K562 (cell line): Measurements from ENCODE around the gene COL4A1. TPM values are rescaled to one million over a fixed set of nuclear protein-coding genes. Genes with fewer than 3 reads are reported as not detected.

Experiments used
- PCBP2 ChIP-seq: fragments of 200-400 bp; formaldehyde crosslinking; IDR thresholded peaks from 2 replicates; pipeline ENCODE4 v1.6.1; 2018; ENCODE audit warnings: low read length, low read depth, mild to moderate bottlenecking, moderate library complexity; ENCODE audit not compliant: poor library complexity, severe bottlenecking
- RFX7 ChIP-seq: fragments of 250-450 bp; sonication (Bioruptor Pico); IDR thresholded peaks from 2 replicates; pipeline ENCODE4 v1.5.1; 2021; ENCODE audit warnings: mild to moderate bottlenecking
- polyA plus RNA-seq, 8 experiments: library from polyadenylated mRNA; depleted of rRNA in 4 of 8; stranded (reverse) in 5 of 8; unstranded in 3 of 8; fragments of >200 nt; fragmentation: Nextera tagmentation in 2 of 8; fragmentation: Illumina TruSeq in 1 of 8; extraction: Ambion mirVana in 2 of 8; extraction: Trizol in 1 of 8; gene quantifications; 2 replicates each; pipeline versions ENCODE4 v1.2.1 to v1.2.3, GENCODE V29; 2011 to 2014; ENCODE audit warnings: inconsistent platforms in 1 of 8, missing spikeins in 1 of 8
- total RNA-seq, 7 experiments: library from RNA; depleted of rRNA in 6 of 7; stranded (reverse); fragments of >200 nt in 6 of 7; fragmentation: Illumina TruSeq in 2 of 7; extraction: Trizol in 2 of 7; gene quantifications; 2 replicates each; pipeline versions ENCODE4 v1.2.1 to v1.2.3, GENCODE V29; 2011 to 2021; ENCODE audit warnings: low replicate concordance in 1 of 7
- TF ChIP-seq, protein P1 (sequence below): fragments of 200-600 bp; sonication (generic); IDR thresholded peaks from one replicate; pipeline ENCODE4 v1.6.1; 2012; ENCODE audit warnings: mild to moderate bottlenecking, low read depth, low read length, inconsistent platforms

Gene COL4A1
- total and polyA plus RNA-seq, 9 of the 15 experiments (the other 6 are each of a cell fraction or from before 2014, with no cell fraction given) = 0.35 TPM; not detected in 8

DNA sequence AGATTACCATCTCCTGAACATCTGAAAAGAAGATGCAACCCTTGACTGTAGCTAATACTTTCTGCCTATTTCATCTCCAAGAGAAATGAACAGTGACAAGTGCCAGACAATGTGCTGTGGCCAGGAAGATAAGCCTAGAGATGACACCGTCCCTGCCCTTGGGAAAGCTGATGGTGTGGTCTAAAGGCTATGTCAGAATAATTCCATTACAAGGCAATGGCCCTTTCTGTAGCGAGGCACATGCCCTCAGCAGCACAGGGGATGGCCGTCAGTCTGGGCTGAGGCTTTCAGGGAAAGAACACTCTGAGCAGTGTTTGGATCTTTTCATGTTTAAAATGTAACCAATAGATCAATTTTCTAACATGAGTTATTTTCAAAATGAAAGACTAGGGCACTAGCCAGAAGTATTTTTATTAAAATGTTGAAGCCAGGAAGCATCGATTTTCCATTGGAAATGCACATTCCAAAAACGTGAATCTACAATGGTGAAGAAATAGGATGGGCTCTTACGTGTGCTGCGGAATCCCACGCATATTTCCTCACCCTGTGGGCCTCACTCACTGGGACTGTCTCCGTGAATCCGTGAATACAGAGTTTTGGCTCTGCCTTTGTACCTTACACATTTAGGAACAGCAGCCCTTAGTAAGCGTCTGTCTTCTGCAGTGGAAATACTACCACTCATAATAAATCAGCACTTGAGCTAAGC lies 22.0 kb downstream of the COL4A1 start (continued):
- TF ChIP-seq, protein P1, sequence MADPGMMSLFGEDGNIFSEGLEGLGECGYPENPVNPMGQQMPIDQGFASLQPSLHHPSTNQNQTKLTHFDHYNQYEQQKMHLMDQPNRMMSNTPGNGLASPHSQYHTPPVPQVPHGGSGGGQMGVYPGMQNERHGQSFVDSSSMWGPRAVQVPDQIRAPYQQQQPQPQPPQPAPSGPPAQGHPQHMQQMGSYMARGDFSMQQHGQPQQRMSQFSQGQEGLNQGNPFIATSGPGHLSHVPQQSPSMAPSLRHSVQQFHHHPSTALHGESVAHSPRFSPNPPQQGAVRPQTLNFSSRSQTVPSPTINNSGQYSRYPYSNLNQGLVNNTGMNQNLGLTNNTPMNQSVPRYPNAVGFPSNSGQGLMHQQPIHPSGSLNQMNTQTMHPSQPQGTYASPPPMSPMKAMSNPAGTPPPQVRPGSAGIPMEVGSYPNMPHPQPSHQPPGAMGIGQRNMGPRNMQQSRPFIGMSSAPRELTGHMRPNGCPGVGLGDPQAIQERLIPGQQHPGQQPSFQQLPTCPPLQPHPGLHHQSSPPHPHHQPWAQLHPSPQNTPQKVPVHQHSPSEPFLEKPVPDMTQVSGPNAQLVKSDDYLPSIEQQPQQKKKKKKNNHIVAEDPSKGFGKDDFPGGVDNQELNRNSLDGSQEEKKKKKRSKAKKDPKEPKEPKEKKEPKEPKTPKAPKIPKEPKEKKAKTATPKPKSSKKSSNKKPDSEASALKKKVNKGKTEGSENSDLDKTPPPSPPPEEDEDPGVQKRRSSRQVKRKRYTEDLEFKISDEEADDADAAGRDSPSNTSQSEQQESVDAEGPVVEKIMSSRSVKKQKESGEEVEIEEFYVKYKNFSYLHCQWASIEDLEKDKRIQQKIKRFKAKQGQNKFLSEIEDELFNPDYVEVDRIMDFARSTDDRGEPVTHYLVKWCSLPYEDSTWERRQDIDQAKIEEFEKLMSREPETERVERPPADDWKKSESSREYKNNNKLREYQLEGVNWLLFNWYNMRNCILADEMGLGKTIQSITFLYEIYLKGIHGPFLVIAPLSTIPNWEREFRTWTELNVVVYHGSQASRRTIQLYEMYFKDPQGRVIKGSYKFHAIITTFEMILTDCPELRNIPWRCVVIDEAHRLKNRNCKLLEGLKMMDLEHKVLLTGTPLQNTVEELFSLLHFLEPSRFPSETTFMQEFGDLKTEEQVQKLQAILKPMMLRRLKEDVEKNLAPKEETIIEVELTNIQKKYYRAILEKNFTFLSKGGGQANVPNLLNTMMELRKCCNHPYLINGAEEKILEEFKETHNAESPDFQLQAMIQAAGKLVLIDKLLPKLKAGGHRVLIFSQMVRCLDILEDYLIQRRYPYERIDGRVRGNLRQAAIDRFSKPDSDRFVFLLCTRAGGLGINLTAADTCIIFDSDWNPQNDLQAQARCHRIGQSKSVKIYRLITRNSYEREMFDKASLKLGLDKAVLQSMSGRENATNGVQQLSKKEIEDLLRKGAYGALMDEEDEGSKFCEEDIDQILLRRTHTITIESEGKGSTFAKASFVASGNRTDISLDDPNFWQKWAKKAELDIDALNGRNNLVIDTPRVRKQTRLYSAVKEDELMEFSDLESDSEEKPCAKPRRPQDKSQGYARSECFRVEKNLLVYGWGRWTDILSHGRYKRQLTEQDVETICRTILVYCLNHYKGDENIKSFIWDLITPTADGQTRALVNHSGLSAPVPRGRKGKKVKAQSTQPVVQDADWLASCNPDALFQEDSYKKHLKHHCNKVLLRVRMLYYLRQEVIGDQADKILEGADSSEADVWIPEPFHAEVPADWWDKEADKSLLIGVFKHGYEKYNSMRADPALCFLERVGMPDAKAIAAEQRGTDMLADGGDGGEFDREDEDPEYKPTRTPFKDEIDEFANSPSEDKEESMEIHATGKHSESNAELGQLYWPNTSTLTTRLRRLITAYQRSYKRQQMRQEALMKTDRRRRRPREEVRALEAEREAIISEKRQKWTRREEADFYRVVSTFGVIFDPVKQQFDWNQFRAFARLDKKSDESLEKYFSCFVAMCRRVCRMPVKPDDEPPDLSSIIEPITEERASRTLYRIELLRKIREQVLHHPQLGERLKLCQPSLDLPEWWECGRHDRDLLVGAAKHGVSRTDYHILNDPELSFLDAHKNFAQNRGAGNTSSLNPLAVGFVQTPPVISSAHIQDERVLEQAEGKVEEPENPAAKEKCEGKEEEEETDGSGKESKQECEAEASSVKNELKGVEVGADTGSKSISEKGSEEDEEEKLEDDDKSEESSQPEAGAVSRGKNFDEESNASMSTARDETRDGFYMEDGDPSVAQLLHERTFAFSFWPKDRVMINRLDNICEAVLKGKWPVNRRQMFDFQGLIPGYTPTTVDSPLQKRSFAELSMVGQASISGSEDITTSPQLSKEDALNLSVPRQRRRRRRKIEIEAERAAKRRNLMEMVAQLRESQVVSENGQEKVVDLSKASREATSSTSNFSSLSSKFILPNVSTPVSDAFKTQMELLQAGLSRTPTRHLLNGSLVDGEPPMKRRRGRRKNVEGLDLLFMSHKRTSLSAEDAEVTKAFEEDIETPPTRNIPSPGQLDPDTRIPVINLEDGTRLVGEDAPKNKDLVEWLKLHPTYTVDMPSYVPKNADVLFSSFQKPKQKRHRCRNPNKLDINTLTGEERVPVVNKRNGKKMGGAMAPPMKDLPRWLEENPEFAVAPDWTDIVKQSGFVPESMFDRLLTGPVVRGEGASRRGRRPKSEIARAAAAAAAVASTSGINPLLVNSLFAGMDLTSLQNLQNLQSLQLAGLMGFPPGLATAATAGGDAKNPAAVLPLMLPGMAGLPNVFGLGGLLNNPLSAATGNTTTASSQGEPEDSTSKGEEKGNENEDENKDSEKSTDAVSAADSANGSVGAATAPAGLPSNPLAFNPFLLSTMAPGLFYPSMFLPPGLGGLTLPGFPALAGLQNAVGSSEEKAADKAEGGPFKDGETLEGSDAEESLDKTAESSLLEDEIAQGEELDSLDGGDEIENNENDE = no peak
- TF ChIP-seq PCBP2 (no peak), RFX7 (CRISPR knock-in tag) (no peak)
